ENCODE data around the gene UQCRC1.
A peak's percentile ranks its signal among the peaks of the same experiment; 100 is the strongest.

The UQCRC1 gene

GRCh38 chr3:48609088-48610005, at the start of gene UQCRC1:
TSS of gene UQCRC1 (minus strand) at chr3:48609646. CDS start at chr3:48609620, 26 bp downstream.
- DNase-seq (ENCODE audit: low read depth): peak; percentile 61
- peak within 1 kb of the TSS; percentile 94 for H3K4me3 ChIP-seq (ENCODE audit: low read depth, low read length)

- peak overlapping the region; percentile 46 for H3K4me3 ChIP-seq (ENCODE audit: low read depth, low read length)
- no peak for DNase-seq (ENCODE audit: low read depth)
Measured at GRCh38 chr3:48656841-48657281, 47.4 kb upstream of the UQCRC1 start.

GRCh38 chr3:48656061-48656840, 46.8 kb upstream of the UQCRC1 start:
- no peak for DNase-seq (ENCODE audit: low read depth)
- peak overlapping the region; percentile 46 for H3K4me3 ChIP-seq (ENCODE audit: low read depth, low read length)

GRCh38 chr3:48655606-48656005, 46.2 kb upstream of the UQCRC1 start:
- no peak for DNase-seq (ENCODE audit: low read depth)
- H3K4me3 ChIP-seq (ENCODE audit: low read depth, low read length): peak overlapping the region; percentile 46

GRCh38 chr3:48655063-48655462, 45.6 kb upstream of the UQCRC1 start:
- DNase-seq (ENCODE audit: low read depth): no peak
- no peak overlapping the region for H3K4me3 ChIP-seq (ENCODE audit: low read depth, low read length)

GRCh38 chr3:48652923-48653715, 43.7 kb upstream of the UQCRC1 start:
- H3K4me3 ChIP-seq (ENCODE audit: low read depth, low read length): no peak overlapping the region
- DNase-seq (ENCODE audit: low read depth): no peak

- H3K4me3 ChIP-seq (ENCODE audit: low read depth, low read length): no peak overlapping the region
Measured at GRCh38 chr3:48651771-48652170, 42.3 kb upstream of the UQCRC1 start.

GRCh38 chr3:48650723-48651122, 41.3 kb upstream of the UQCRC1 start:
- DNase-seq (ENCODE audit: low read depth): no peak

More at GRCh38 chr3:48651771-48652170, 42.3 kb upstream of the UQCRC1 start:
- DNase-seq (ENCODE audit: low read depth): no peak

GRCh38 chr3:48648188-48648850, 38.9 kb upstream of the UQCRC1 start:
- no peak overlapping the region for H3K4me3 ChIP-seq (ENCODE audit: low read depth, low read length)
- no peak for DNase-seq (ENCODE audit: low read depth)

More at GRCh38 chr3:48650723-48651122, 41.3 kb upstream of the UQCRC1 start:
- no peak overlapping the region for H3K4me3 ChIP-seq (ENCODE audit: low read depth, low read length)

- no peak for DNase-seq (ENCODE audit: low read depth)
Measured at GRCh38 chr3:48647714-48648113, 38.3 kb upstream of the UQCRC1 start.

GRCh38 chr3:48644898-48645760, 35.7 kb upstream of the UQCRC1 start:
- no peak overlapping the region for H3K4me3 ChIP-seq (ENCODE audit: low read depth, low read length)
- DNase-seq (ENCODE audit: low read depth): no peak

More at GRCh38 chr3:48647714-48648113, 38.3 kb upstream of the UQCRC1 start:
- no peak overlapping the region for H3K4me3 ChIP-seq (ENCODE audit: low read depth, low read length)

GRCh38 chr3:48642605-48643004, 33.2 kb upstream of the UQCRC1 start:
- no peak for DNase-seq (ENCODE audit: low read depth)
- no peak overlapping the region for H3K4me3 ChIP-seq (ENCODE audit: low read depth, low read length)

GRCh38 chr3:48641396-48641795, 31.9 kb upstream of the UQCRC1 start:
- H3K4me3 ChIP-seq (ENCODE audit: low read depth, low read length): no peak overlapping the region
- no peak for DNase-seq (ENCODE audit: low read depth)

- H3K4me3 ChIP-seq (ENCODE audit: low read depth, low read length): no peak overlapping the region
Measured at GRCh38 chr3:48639944-48640606, 30.6 kb upstream of the UQCRC1 start.

GRCh38 chr3:48637305-48637704, 27.9 kb upstream of the UQCRC1 start:
- no peak overlapping the region for H3K4me3 ChIP-seq (ENCODE audit: low read depth, low read length)
- no peak for DNase-seq (ENCODE audit: low read depth)

More at GRCh38 chr3:48639944-48640606, 30.6 kb upstream of the UQCRC1 start:
- no peak for DNase-seq (ENCODE audit: low read depth)

- no peak for DNase-seq (ENCODE audit: low read depth)
- H3K4me3 ChIP-seq (ENCODE audit: low read depth, low read length): peak overlapping the region; percentile 98
Measured at GRCh38 chr3:48636149-48636655, 26.8 kb upstream of the UQCRC1 start.

All from skeletal muscle cell (primary cell).